ENCODE measurements around the gene MEGF8.

DNA sequence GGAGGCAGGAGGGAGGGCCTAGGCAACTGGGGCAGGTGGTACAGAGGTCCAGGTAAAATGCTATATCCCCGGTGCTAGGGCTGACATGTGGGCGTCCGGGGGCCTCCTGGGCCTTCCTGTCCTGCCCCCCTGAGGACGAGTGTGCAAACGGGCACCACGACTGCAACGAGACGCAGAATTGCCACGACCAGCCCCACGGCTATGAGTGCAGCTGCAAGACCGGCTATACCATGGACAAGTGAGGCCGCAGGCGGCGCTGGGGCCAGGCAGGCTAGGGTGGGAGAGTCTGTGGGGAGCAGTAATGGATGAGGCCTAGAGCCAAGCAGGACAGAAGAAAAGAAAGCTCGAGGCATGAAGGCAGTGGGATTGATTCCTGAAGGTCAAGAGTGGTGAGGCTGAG, 43.3 kb downstream of the MEGF8 start:
- TF ChIP-seq CTCF (IDR thresholded peaks at IDR 0.05) (no peak), POLR2AphosphoS5 (IDR thresholded peaks at IDR 0.05) (no peak)

All from suprapubic skin (tissue), 3 donors.